CD14-positive monocyte (primary cell): Measurements from ENCODE around the gene RREB1. TPM values are rescaled to one million over a fixed set of nuclear protein-coding genes. Genes with fewer than 3 reads are reported as not detected.
A peak's percentile ranks its signal among the peaks of the same experiment; 100 is the strongest.

Experiments used
- DNase-seq, 3 donors: peaks; one replicate each; pipeline ENCODE4 v3.0.0-alpha.2; 2011 to 2022
- H2AFZ ChIP-seq: 2 replicates; pipeline ENCODE4 v1.6.0; 2012; ENCODE audit warnings: mild to moderate bottlenecking, low read depth, low read length, inconsistent platforms; ENCODE audit not compliant: insufficient read depth, poor library complexity, severe bottlenecking
- H3K27ac ChIP-seq, 2 donors: 1 replicate in 1 of 2; 2 replicates in 1 of 2; pipeline ENCODE4 v1.5.1; 2012 to 2013; ENCODE audit warnings: low read length in 2 of 2, control low read depth in 1 of 2, inconsistent platforms in 1 of 2, low read depth in 1 of 2, mild to moderate bottlenecking in 1 of 2
- H3K27me3 ChIP-seq, 2 donors: one replicate each; pipeline versions ENCODE4 v1.6.0 to v1.6.1; 2011 to 2013; ENCODE audit warnings: low read length in 2 of 2; ENCODE audit not compliant: control insufficient read depth in 2 of 2, insufficient read depth in 2 of 2
- H3K36me3 ChIP-seq, 2 donors: replicated peaks in 1 of 2; 1 replicate in 1 of 2; 2 replicates in 1 of 2; pipeline versions ENCODE4 v1.5.1 to v1.6.1; 2012 to 2013; ENCODE audit warnings: low read length in 2 of 2, control low read depth in 1 of 2, inconsistent platforms in 1 of 2, mild to moderate bottlenecking in 1 of 2; ENCODE audit not compliant: insufficient read depth in 2 of 2, control insufficient read depth in 1 of 2
- H3K4me1 ChIP-seq, 2 donors: 1 replicate in 1 of 2; 2 replicates in 1 of 2; pipeline versions ENCODE4 v1.5.1 to v1.6.1; 2012 to 2013; ENCODE audit warnings: low read length in 2 of 2, control low read depth in 1 of 2, inconsistent platforms in 1 of 2, mild to moderate bottlenecking in 1 of 2, moderate library complexity in 1 of 2; ENCODE audit not compliant: insufficient read depth in 2 of 2, control insufficient read depth in 1 of 2
- H3K4me2 ChIP-seq: replicated peaks from 2 replicates; pipeline ENCODE3; 2012; ENCODE audit warnings: low read length, moderate library complexity, mild to moderate bottlenecking; ENCODE audit not compliant: poor library complexity, severe bottlenecking; ENCODE audit errors: extremely low read depth
- H3K4me3 ChIP-seq, 3 experiments: fragments of 200-600 bp in 1 of 3; sonication (generic) in 1 of 3; replicated peaks in 1 of 3; 1 replicate in 2 of 3; 2 replicates in 1 of 3; pipeline ENCODE4 v1.5.1; 2011 to 2013; ENCODE audit warnings: low read length in 3 of 3, mild to moderate bottlenecking in 3 of 3, control low read depth in 2 of 3, low read depth in 2 of 3, inconsistent platforms in 1 of 3, moderate library complexity in 1 of 3
- H3K79me2 ChIP-seq: 2 replicates; pipeline ENCODE4 v1.6.0; 2012; ENCODE audit warnings: mild to moderate bottlenecking, control low read depth, inconsistent platforms, low read length, moderate library complexity; ENCODE audit not compliant: insufficient read depth
- H3K9ac ChIP-seq: 2 replicates; pipeline ENCODE4 v1.6.0; 2017; ENCODE audit warnings: low read length, mild to moderate bottlenecking; ENCODE audit not compliant: insufficient read depth, poor library complexity, severe bottlenecking
- H3K9me3 ChIP-seq, 2 donors: replicated peaks in 1 of 2; 1 replicate in 1 of 2; 2 replicates in 1 of 2; pipeline versions ENCODE4 v1.5.1 to v1.6.1; 2012 to 2013; ENCODE audit warnings: low read length in 2 of 2, control low read depth in 1 of 2; ENCODE audit not compliant: control insufficient read depth in 1 of 2, insufficient read depth in 1 of 2
- H4K20me1 ChIP-seq: 2 replicates; pipeline ENCODE4 v1.6.0; 2012; ENCODE audit warnings: mild to moderate bottlenecking, low read length, control low read depth, moderate library complexity; ENCODE audit not compliant: insufficient read depth
- H3K27ac Mint-ChIP-seq, 7 donors: one replicate each; pipeline ENCODE4 v1.8.0; 2020; ENCODE audit warnings: mild to moderate bottlenecking in 7 of 7, mixed read lengths in 7 of 7, moderate library complexity in 6 of 7, inconsistent platforms in 2 of 7
- H3K27me3 Mint-ChIP-seq, 3 donors: one replicate each; pipeline ENCODE4 v1.8.0; 2021 to 2022; ENCODE audit warnings: low read depth in 3 of 3, mild to moderate bottlenecking in 3 of 3, mixed read lengths in 3 of 3, moderate library complexity in 3 of 3, inconsistent platforms in 1 of 3
- H3K36me3 Mint-ChIP-seq, 2 donors: one replicate each; pipeline ENCODE4 v1.8.0; 2020; ENCODE audit warnings: mixed read lengths in 2 of 2, inconsistent platforms in 1 of 2, mild to moderate bottlenecking in 1 of 2
- H3K4me1 Mint-ChIP-seq: one replicate; pipeline ENCODE4 v1.8.0; 2020; ENCODE audit warnings: mild to moderate bottlenecking, mixed read lengths
- H3K4me3 Mint-ChIP-seq, 2 donors: one replicate each; pipeline ENCODE4 v1.8.0; 2020; ENCODE audit warnings: mild to moderate bottlenecking in 2 of 2, mixed read lengths in 2 of 2, moderate library complexity in 1 of 2
- H3K9me3 Mint-ChIP-seq, 7 donors: one replicate each; pipeline ENCODE4 v1.8.0; 2020 to 2022; ENCODE audit warnings: mixed read lengths in 7 of 7, mild to moderate bottlenecking in 6 of 7, moderate library complexity in 6 of 7, inconsistent platforms in 2 of 7
- CTCF ChIP-seq: fragments of 200-600 bp; IDR thresholded peaks from one replicate; pipeline ENCODE4 v1.8.0; 2022; ENCODE audit warnings: antibody characterized with exemption, mild to moderate bottlenecking
- whole genome bisulfite sequencing: methylation state at CpG from one replicate; pipeline ENCODE4 v1.1.5; 2013; ENCODE audit warnings: missing lambda C conversion rate; ENCODE audit not compliant: insufficient coverage; 5-methylcytosine and 5-hydroxymethylcytosine counted together
- intact Hi-C, 2 donors: fragments of 100-400 bp; cut with micrococcal nuclease; formaldehyde crosslinking; loops; one replicate each; pipeline versions ENCODE4 v1.15.0 to v1.15.1; 2023
- polyA plus RNA-seq, 3 donors: library from polyadenylated mRNA; depleted of rRNA in 1 of 3; unstranded in 2 of 3; stranded (reverse) in 1 of 3; fragments of 300-500 nt in 2 of 3; fragments of >200 nt in 1 of 3; fragmentation: Illumina TruSeq in 2 of 3; gene quantifications; 1 replicate in 2 of 3; 2 replicates in 1 of 3; pipeline ENCODE4 v1.2.3, GENCODE V29; 2012 to 2021

Gene RREB1
- polyA plus RNA-seq, 3 donors, result 2.1 to 15.3 (median 5.6) TPM

- Histone ChIP-seq H3K27ac (peak overlapping the region in 1 of 2 donors; percentile 62), H3K4me2 (no peak overlapping the region), H3K36me3 (peaks cover 33 to 89% of the 10 kb centered on the region in 2 donors), H3K9ac (no peak overlapping the region), H3K27me3 (no peaks in the 10 kb centered on the region), H3K4me1 (peaks cover 21 to 35% of the 10 kb centered on the region in 2 donors), H3K4me3 (no peak overlapping the region), H2AFZ (no peak overlapping the region), H3K9me3 (no peaks in the 10 kb centered on the region), H3K79me2 (peaks cover 70% of the 10 kb centered on the region), H4K20me1 (peaks cover 23% of the 10 kb centered on the region)
- H3K4me3 Mint-ChIP-seq, result no peak overlapping the region
- no CpG with 5 or more reads among the region's 4 CpGs for WGBS
- peak; percentile 15 to 31 (median 19) for DNase-seq
- peak overlapping the region in 5 of 7 donors; percentile 15 to 79 (median 66) for H3K27ac Mint-ChIP-seq
- H3K4me1 Mint-ChIP-seq, result peaks cover 41% of the 10 kb centered on the region
- intact Hi-C loops, result no loop called here
- H3K9me3 Mint-ChIP-seq, result peaks cover 0 to 2% (median 0%) of the 10 kb centered on the region in 7 donors
- TF ChIP-seq CTCF, result no peak
- no peaks in the 10 kb centered on the region for H3K27me3 Mint-ChIP-seq
- H3K36me3 Mint-ChIP-seq, result peaks cover 60 to 76% of the 10 kb centered on the region in 2 donors
These were observed 100.0 kb downstream of the RREB1 start for GRCh38 chr6:7207720-7208119.

- peaks cover 5 to 7% of the 10 kb centered on the region in 2 donors for H3K4me1 ChIP-seq
- no peak for DNase-seq
- no peak overlapping the region for H2AFZ ChIP-seq
- H3K79me2 ChIP-seq, result peaks cover 64% of the 10 kb centered on the region
- peak overlapping the region in 1 of 2 donors; percentile 14 for H3K27ac ChIP-seq
- H3K36me3 ChIP-seq, result peaks cover 67 to 83% of the 10 kb centered on the region in 2 donors
- peaks cover 14% of the 10 kb centered on the region for H3K4me1 Mint-ChIP-seq
- no peaks in the 10 kb centered on the region for H3K9me3 Mint-ChIP-seq
- peak overlapping the region in 3 of 7 donors; percentile 37 to 73 (median 48) for H3K27ac Mint-ChIP-seq
- H3K4me2 ChIP-seq, result no peak overlapping the region
- no peak overlapping the region for H3K4me3 ChIP-seq
- peaks cover 44% of the 10 kb centered on the region for H4K20me1 ChIP-seq
- intact Hi-C loops, result no loop called here
- no peak overlapping the region for H3K9ac ChIP-seq
- no peak for TF ChIP-seq CTCF
- H3K9me3 ChIP-seq, result no peaks in the 10 kb centered on the region
- no peaks in the 10 kb centered on the region for H3K27me3 ChIP-seq
- WGBS, result 100% methylated on average over 2 of the region's 2 CpGs
- no peak overlapping the region for H3K4me3 Mint-ChIP-seq
- peaks cover 0 to 2% (median 0%) of the 10 kb centered on the region in 3 donors for H3K27me3 Mint-ChIP-seq
- peaks cover 75 to 83% of the 10 kb centered on the region in 2 donors for H3K36me3 Mint-ChIP-seq
These were observed 105.7 kb downstream of the RREB1 start for GRCh38 chr6:7213416-7213815.
